ENCODE measurements around the gene TBCK.

- no peak for TF ChIP-seq EZH2 (IDR thresholded peaks at IDR 0.05; ENCODE audit: low read length, unreplicated experiment)
- TF ChIP-seq, protein P1, sequence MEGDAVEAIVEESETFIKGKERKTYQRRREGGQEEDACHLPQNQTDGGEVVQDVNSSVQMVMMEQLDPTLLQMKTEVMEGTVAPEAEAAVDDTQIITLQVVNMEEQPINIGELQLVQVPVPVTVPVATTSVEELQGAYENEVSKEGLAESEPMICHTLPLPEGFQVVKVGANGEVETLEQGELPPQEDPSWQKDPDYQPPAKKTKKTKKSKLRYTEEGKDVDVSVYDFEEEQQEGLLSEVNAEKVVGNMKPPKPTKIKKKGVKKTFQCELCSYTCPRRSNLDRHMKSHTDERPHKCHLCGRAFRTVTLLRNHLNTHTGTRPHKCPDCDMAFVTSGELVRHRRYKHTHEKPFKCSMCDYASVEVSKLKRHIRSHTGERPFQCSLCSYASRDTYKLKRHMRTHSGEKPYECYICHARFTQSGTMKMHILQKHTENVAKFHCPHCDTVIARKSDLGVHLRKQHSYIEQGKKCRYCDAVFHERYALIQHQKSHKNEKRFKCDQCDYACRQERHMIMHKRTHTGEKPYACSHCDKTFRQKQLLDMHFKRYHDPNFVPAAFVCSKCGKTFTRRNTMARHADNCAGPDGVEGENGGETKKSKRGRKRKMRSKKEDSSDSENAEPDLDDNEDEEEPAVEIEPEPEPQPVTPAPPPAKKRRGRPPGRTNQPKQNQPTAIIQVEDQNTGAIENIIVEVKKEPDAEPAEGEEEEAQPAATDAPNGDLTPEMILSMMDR (conservative IDR thresholded peaks at IDR 0.05; ENCODE audit: low read depth, low read length), result no peak
These were observed 219.6 kb downstream of the TBCK start for GRCh38 chr4:106096454-106096853.

All from PC-3 (cell line).